ENCODE results near the gene MAP4K4. TPM values are rescaled to one million over a fixed set of nuclear protein-coding genes. Genes with fewer than 3 reads are reported as not detected.
A peak's percentile ranks its signal among the peaks of the same experiment; 100 is the strongest.

The MAP4K4 gene
- total and polyA plus RNA-seq, 2 of the 13 experiments (the other 11 are each of a cell fraction or from before 2014, with no cell fraction given) = 105 to 264 TPM

- TF ChIP-seq HNRNPUL1 (IDR thresholded peaks at IDR 0.05; ENCODE audit: low read depth, low read length) (no peak), FOXO4 (CRISPR knock-in tag; conservative IDR thresholded peaks at IDR 0.05) (no peak), NBN (conservative IDR thresholded peaks at IDR 0.05) (no peak), PHF8 (CRISPR knock-in tag; IDR thresholded peaks at IDR 0.05) (no peak), STAT5B (CRISPR knock-in tag; IDR thresholded peaks at IDR 0.05) (no peak), ATF2 (CRISPR knock-in tag; IDR thresholded peaks at IDR 0.05) (no peak; the same call in 1 of the 2 replicates), ZNF839 (CRISPR knock-in tag; IDR thresholded peaks at IDR 0.05; ENCODE audit: borderline replicate concordance) (no peak), TBX2 (CRISPR knock-in tag; IDR thresholded peaks at IDR 0.05; ENCODE audit: borderline replicate concordance) (peak; percentile 100), ZNF580 (CRISPR knock-in tag; IDR thresholded peaks at IDR 0.05; ENCODE audit: borderline replicate concordance, low read depth) (no peak), ZFYVE20 (CRISPR knock-in tag; IDR thresholded peaks at IDR 0.05; ENCODE audit: borderline replicate concordance, low read depth) (no peak), ZNF780A (CRISPR knock-in tag; IDR thresholded peaks at IDR 0.05) (no peak; the same call in 1 of the 2 replicates), NFYB (CRISPR knock-in tag; IDR thresholded peaks at IDR 0.05) (peak; percentile 41), CBX1 (IDR thresholded peaks at IDR 0.05; ENCODE audit: low read depth) (no peak), SMC3 (IDR thresholded peaks at IDR 0.05; ENCODE audit: low read length) (no peak), ZNF280B (CRISPR knock-in tag; IDR thresholded peaks at IDR 0.05; ENCODE audit: borderline replicate concordance) (no peak), STAT6 (CRISPR knock-in tag; IDR thresholded peaks at IDR 0.05; ENCODE audit: borderline replicate concordance) (no peak)
- TF ChIP-seq, protein P1, sequence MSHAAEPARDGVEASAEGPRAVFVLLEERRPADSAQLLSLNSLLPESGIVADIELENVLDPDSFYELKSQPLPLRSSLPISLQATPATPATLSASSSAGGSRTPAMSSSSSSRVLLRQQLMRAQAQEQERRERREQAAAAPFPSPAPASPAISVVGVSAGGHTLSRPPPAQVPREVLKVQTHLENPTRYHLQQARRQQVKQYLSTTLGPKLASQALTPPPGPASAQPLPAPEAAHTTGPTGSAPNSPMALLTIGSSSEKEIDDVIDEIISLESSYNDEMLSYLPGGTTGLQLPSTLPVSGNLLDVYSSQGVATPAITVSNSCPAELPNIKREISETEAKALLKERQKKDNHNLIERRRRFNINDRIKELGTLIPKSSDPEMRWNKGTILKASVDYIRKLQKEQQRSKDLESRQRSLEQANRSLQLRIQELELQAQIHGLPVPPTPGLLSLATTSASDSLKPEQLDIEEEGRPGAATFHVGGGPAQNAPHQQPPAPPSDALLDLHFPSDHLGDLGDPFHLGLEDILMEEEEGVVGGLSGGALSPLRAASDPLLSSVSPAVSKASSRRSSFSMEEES (CRISPR knock-in tag; IDR thresholded peaks at IDR 0.05) = no peak; the same call in 1 of the 2 replicates
- TF ChIP-seq, protein P2, sequence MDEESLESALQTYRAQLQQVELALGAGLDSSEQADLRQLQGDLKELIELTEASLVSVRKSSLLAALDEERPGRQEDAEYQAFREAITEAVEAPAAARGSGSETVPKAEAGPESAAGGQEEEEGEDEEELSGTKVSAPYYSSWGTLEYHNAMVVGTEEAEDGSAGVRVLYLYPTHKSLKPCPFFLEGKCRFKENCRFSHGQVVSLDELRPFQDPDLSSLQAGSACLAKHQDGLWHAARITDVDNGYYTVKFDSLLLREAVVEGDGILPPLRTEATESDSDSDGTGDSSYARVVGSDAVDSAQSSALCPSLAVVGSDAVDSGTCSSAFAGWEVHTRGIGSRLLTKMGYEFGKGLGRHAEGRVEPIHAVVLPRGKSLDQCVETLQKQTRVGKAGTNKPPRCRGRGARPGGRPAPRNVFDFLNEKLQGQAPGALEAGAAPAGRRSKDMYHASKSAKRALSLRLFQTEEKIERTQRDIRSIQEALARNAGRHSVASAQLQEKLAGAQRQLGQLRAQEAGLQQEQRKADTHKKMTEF (CRISPR knock-in tag; IDR thresholded peaks at IDR 0.05) = peak; percentile 58
Observed at GRCh38 chr2:101766871-101767739, 69.6 kb downstream of the MAP4K4 start (continued).
